A549 (cell line): Measurements from ENCODE around the gene FRMD3.

ENCODE experiments used
- CTCF ChIP-seq: fragments of >200 bp; sonication (Bioruptor Twin); formaldehyde crosslinking; IDR thresholded peaks from 3 replicates; pipeline ENCODE4 v1.5.1; 2016
- MAFK ChIP-seq: fragments of 450-650 bp; IDR thresholded peaks from 2 replicates; pipeline ENCODE4 v1.6.1; 2014; ENCODE audit not compliant: partially characterized antibody

GRCh38 chr9:83384214-83384613 lies 154.0 kb downstream of the FRMD3 start:
- TF ChIP-seq MAFK, result no peak
- TF ChIP-seq CTCF, result no peak
